GM19193 (cell line): Measurements from ENCODE around the gene DBNL.

ENCODE experiments used
- POLR2A ChIP-seq: IDR thresholded peaks from 4 replicates; pipeline ENCODE4 v1.6.1; 2011; ENCODE audit not compliant: insufficient read depth, insufficient read length; ENCODE audit errors: extremely low read depth

DBNL gene

DNA sequence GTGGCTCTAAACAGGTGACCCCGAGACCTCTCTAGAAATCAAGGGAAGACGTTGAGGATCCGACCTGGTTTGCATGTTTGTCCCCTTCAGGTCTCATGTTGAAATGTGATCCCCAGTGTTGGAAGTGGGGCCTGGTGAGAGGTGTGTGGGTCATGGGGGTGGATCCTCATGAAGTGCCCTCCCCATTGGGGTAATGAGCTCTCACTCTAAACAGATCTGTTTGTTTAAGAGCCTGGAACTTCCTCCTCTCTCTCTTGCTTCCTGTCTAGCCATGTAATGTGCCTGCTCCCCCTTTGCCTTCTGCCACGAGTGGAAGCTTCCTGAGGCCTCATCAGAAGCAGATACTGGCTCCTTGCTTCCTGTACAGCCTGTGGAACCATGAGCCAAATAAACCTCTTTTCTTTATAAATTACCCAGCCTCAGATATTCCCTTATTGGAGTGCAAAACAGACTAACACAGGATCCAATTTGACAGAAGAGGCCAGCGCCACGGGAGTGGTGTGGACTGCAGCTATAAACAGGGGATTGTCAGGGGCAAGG lies 48.7 kb downstream of the DBNL start:
- no peak for TF ChIP-seq POLR2A

DNA sequence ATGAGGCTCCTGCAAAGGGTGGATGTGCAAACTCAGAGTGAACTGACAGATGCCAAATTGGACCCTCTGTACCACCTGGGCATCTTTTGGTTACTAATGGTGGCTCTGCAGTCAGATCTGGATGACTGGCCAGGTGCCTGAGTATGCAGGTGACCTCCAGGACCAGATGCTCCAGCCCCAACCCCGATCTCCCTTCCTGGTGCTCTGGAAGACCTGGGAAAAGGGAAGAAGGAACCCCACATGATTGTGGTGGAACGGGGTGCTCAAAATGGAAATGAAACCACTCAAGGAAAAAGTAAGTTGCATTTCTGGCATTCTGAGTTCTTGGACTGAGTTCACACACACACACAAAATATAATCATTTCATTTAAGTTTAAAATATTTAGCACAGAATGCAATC lies 49.9 kb downstream of the DBNL start:
- TF ChIP-seq POLR2A = no peak

DNA sequence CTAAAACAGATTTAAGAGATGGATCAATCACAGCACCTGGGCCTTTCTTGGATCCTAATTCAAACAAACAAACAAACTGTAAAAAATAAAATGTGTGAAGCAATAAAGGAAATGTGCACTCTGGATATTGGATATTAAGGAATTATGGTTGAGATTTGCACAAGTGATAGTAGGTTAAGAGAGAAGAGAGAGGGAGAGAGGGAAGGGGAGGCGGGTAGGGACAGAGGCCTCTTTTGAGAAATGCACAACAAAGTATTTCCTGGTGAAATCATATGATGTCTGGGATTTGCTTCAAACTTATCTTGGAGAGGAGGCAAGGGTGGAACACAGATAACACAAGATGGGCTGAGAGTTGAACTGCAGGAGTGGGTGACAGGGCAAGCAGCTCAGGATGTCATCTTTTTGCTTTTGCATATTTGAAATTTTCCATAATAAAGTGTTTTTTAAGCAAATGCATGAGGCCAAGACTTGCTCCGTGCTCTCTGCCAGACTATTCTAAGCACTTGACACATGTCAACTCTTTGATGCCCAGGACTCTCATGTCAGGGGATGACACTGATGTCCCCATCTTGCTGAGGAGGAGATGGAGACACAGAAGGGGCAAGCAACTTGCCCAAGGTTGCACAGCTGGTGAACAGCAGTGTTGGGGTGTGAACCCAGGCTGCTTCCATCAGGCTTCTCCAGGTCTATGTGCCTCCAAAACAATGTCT lies 50.5 kb downstream of the DBNL start:
- TF ChIP-seq POLR2A = no peak

DNA sequence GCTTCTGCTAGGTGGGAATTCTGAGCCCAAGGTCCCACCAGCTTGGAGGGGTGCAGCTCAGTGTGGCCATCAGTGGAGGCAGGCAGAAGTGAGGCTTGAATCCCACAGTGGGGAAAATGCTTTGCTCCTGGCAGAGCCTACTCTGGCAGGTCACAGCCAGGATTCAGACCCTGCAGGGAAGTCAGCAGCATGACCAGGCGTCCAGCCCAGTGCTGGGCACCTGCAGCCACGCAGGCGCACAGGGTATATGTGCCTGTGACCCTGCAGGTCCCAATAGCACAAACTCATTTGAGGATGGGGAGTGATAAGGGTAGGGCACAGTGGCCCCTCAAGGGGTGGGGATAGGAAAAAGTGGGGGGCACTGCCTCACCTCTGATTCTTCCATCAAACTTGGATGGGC lies 51.3 kb downstream of the DBNL start:
- TF ChIP-seq POLR2A = no peak

DNA sequence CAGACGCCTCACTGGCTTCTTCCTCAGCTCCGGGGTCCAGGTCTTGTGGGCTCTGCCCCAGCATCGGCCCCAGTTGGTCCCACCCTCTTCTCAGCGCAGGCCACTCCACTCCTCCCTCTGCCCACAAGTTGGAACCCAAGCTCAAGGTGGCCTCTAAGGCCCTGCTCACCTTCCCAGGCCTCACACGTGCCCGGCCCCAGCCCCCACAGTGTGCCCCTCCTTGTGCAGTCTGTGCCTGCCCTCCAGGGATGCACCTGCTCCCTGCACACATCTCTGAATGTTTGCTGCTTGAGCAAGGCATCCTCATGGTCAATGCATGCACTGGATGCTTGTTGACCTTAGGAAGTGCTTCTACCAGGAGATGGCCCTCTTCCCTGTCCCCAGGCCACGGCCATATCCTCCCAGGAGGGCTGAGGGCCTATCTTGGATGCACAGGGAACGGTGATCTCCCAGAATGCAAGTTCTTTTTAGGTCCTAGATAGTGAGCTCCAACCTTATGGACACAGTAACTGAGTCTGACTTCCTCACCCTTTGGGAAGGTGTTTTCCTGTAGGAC lies 51.9 kb downstream of the DBNL start:
- TF ChIP-seq POLR2A = no peak

DNA sequence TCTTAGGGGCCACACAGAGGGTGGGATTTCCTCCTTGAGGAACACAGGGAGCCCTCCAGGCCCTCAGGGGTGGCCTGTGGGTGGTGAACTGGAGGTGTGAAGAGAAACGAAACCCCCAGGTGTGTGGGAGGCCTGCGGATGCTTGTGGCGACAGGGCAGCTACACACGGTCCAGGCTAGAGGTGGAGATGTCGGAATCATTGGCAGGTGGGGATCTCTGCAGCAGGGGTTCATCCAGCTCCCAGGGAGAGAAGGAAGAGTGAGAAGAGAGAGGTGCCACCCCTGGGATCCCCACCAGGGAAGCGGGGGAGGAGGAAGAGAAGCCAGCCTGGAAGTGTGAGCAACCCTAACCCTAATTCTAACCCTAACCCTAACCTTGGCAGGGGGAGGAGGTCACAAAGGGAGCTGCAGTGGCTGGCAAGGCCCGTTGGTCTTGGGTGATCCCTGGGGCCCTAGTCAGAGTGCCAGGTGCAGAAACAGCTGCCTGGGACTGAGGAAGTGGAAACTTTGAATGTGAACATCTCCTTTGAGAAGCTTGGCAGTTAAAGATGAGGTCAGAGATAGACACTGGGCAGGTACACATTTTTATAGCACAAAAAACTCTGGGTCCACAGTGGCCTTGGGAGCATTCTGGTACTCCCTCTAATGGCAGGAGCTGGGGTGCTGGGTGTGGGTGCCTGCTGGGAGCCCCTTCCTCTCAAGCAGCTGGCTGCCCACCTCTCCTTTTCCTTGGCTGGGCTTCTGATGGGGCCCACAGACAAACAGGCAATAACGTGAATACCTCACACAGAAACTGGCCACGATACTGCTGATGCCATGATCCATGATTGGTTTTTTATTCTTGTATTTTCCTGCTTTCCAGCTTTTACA lies 52.8 kb downstream of the DBNL start:
- TF ChIP-seq POLR2A = no peak

DNA sequence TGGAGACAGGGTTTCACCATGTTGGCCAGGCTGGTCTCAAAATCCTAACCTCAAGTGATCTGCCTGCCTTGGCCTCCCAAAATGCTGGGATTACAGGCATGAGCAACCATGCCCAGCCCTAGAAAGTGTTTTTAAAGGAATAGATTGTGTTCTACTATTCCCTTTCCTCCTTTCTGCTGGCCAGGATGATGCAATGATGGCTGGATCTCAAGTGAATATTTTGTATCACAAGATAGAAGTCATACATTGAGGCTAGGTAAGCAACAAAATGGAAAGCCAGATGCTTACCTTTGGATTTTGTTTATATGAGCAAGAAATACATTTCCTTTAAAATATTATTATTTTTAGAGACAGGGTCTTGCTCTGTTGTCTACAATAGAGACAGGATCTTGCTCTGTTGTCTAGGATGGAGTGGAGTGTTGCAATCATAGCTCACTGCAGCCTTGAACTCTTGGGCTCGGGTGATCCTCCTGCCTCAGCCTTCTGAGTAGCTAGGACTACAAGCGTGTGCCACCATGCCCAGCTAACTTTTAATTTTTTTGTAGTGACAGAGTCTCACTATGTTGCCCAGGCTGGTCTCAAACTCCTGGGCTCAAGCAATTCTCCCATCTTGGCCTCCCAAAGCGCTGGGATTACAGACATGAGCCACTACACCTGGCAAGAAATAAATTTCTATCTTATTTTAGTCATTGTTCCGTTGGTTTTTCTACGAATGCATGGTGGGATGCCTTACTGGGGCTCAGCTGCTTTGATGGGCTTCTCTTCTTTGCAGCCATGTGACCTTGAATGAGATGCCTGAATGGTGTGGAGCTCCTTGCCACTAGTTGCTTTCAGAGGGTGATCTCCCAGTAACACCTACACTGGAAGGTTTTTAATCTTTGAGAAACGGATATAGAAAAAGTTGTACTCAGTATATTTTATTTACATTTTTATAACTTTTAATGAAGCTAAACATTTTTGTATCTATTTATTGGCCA lies 53.9 kb downstream of the DBNL start:
- no peak for TF ChIP-seq POLR2A

DNA sequence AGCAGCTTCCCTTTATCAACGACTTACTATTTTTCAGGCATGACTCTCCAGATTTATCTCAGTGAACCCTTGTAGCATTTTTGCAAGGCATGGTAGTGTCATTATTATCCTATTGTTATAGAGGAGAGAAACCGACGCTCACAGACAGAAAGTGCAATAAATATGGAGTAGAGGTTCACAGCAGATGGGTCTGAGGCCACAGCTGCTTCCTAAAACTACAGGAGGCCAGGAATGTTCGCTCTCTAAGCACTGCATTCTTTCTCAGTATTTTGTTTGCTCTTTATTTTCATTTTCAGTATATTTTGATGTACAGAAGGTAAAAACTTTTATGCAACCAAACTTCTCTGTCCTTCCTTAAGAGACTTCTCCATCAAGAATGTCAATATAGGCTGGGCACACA lies 55.2 kb downstream of the DBNL start:
- no peak for TF ChIP-seq POLR2A

DNA sequence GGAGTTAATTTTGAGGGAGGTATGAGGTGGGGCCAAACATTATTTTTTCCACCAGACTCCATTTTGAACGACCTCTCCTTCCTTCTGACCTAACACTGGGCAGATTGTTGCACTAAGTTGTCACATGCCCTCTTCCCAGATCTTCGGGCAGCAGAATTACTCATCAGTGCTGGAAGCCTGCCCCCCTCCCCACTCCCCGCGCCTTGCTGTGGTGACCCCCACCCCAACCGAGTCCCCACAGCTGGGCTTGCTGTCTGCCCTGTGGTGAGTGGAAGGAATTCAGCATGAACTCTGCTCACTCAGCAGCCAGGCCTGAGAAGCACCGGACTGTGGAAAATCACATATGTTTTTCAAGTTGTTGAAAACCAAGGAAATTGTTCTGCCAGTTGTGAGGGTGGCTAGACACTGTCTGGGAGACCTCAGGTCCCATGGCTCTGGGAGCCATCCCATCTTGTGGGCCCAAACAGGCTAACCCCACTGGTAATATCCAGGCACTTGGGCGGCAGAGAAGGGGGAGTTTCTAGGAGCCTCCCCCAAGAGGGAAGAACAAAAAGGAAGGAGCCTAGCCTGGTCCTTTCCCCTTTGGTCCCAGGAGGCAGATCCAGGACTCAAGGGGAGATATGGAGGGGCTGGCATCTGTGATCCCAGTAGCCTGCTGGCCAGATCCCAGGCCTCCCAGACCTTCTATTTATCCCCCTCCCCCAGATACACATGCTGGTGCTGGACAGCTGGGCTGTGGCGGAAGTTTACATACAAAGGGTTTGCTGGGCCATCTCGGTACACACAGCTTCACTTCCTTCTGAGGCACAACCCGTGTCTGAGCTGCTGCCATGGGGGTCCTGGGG lies 56.2 kb downstream of the DBNL start:
- no peak for TF ChIP-seq POLR2A

DNA sequence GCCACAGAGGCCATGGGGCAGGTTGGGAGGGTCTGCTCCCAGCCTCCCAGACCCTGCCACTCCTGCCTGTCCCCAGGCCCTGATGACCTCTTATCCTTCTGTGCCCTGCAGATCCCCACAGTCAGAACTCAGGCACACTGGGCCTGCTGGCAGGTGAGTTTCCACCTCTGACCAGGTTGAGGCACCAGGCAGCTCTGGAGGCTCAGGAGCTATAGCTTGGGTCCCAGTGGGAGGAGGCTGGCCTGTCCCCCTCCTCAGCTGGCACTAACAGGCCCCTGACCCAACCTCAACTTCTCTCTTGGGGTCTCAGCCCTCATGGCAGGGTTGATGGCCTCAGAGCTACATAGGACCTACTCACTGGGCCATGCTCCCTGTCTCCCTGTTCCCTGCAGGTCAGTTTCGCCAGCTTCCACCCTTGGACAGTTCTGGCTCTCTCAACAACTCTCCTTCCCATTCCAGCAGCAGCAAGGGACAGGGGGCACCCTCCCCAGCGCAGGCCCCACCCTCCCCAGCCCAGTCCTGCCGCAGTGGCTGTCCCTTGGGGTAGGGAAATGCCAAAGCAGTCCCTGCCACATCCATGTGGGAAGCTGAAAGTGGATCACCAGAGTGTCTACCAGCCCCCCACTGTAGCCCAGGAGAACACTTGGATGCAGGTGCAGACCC lies 56.9 kb downstream of the DBNL start:
- no peak for TF ChIP-seq POLR2A

DNA sequence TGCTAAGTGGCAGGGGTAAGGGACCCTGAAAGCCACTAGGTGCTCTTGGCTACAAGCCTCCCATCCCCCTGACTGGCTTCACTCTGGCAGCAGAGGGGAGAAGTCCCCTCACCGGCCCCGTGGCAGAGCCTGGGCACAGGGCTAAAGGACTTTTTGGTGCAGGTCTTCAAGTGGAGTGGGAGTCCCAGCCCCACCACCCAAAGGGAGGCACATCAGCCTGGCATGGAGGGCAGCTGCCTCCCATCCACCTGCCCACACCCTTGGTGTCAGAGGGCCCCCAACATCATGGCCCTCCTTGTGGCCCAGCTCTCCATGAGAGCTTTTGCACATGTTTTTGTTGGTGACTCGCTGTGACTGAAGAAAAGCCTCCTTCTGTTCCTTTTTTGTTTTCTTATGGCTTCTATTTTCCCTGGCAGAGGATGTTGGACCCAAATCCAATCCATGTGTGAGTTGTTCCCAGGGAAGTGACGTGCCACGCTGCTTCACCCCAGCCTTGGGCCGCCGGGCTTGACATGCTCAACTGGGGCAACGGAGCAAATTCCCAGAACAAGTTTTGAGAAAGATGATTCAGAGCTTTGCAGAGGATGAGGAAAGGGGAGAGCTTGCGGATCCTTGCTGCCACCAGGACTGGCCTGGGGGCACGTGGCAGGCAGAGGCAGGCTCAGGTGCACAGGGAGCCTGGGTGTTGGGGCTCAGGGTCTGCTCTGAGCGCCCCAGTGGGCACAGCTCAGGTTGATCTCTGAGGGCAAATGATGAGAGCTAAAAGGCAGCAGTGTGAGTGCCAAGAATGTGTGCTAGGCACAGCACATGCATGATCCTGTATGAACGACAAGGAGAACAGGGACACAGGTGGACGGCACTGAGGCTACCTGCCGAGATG lies 57.7 kb downstream of the DBNL start:
- TF ChIP-seq POLR2A = no peak

DNA sequence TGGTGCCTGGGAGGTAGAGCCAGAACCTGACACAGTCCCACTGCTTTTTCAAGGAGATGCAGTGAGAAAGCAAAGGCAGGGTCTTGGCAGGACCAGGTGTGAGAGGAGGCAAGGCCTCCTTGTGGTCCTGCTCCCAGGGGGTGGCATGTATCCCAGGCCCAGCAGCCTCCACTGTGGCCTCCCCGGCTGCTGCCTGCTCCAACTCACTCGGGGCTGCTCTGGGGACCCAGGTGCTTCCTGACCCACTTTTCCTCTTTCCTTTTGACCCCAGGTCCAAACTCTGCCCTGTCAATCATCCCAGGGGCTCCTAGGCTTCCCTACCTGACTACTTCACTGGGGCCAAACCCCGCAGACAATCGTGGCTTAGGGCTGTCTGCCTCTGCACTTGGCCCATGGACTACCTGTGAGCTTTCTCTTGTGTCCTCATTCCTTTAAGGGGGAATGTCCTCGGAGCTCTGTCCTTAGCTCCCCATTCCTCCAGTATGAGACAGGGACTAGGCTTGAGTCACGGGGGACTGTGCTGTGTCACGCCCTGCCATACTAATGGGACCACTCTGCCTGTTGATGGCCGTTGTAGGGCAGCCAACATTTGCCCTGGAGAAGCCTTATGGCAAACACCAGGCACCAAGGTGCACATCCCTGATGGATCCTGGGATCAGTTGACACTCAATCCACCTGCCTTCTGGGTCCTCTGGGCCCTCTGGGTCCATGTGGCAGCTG lies 58.5 kb downstream of the DBNL start:
- no peak for TF ChIP-seq POLR2A

DNA sequence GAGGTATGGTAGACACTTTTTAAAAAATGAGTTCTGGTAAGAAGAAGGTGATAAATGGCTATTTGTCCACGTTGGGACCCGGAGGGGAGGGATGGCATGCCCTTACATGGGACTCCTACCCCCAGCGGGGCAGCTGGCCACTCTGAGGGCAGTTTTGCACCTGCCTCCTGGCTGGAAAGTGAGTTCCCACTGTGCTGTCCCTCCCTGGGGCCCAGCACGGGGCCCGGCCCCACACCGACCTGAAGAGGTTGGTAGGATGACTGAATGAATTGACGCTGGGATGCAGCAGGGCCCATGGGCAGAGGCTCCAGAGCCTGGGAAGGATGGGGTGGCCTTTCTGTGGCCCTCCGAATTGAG lies 59.0 kb downstream of the DBNL start:
- no peak for TF ChIP-seq POLR2A
